GM12878 (cell line): ENCODE results near the gene RUNX3. TPM values are rescaled to one million over a fixed set of nuclear protein-coding genes. Genes with fewer than 3 reads are reported as not detected.

ENCODE experiments used
- ATAC-seq: fragments of 200-7000 bp; cut with Tn5 transposase; 3 replicates; pipeline ENCODE4 v1.9.1; 2020; ENCODE audit warnings: mild to moderate bottlenecking, moderate library complexity
- BruUV-seq: library from RNA; stranded (reverse); fragments of 400-500 nt; replicated peaks from 2 replicates; lab custom pipeline; 2021; lab: Mats Ljungman, UMichigan
- CTCF ChIA-PET: fragments of 300-600 bp; sonication (Branson Sonifier 250); formaldehyde crosslinking; extraction: SDS; loops from one replicate; lab custom pipeline; 2021; ENCODE audit warnings: inconsistent platforms; lab: Yijun Ruan, JAX
- POLR2A ChIA-PET: fragments of 350-600 bp; formaldehyde crosslinking; extraction: SDS; loops from one replicate; lab custom pipeline; 2021; ENCODE audit warnings: inconsistent platforms; lab: Charles Lee
- RAD21 ChIA-PET: fragments of 300-600 bp; sonication (Branson Sonifier 250); formaldehyde crosslinking; loops from one replicate; lab custom pipeline; 2023; ENCODE audit warnings: antibody characterized with exemption; ENCODE audit not compliant: unreplicated experiment; lab: Charles Lee
- SMC1A ChIA-PET: fragments of 300-600 bp; sonication (Branson Sonifier 250); formaldehyde crosslinking; loops from one replicate; lab custom pipeline; 2023; ENCODE audit not compliant: unreplicated experiment, uncharacterized antibody; lab: Charles Lee
- DNase-seq: peaks from one replicate; pipeline ENCODE4 v3.0.0-alpha.2; 2011; ENCODE audit warnings: low read depth, low spot score
- FAIRE-seq: peaks from 3 replicates; lab custom pipeline; 2011; peaks lifted over from hg19 to GRCh38; lab: Jason Lieb, UNC
- H2AFZ ChIP-seq: 2 replicates; pipeline ENCODE4 v1.6.0; 2011; ENCODE audit warnings: low read depth, low read length, control low read depth; ENCODE audit not compliant: control insufficient read depth
- H3K27ac ChIP-seq: 2 replicates; pipeline ENCODE4 v1.5.1; 2011; ENCODE audit warnings: control low read depth; ENCODE audit not compliant: control insufficient read depth, insufficient read depth
- H3K27me3 ChIP-seq, 2 experiments: replicated peaks in 1 of 2; 2 replicates each; pipeline versions ENCODE4 v1.6.0 to v1.6.1; 2011; ENCODE audit warnings: low read length in 1 of 2; ENCODE audit not compliant: control insufficient read depth in 2 of 2, insufficient read depth in 2 of 2
- H3K36me3 ChIP-seq, 2 experiments: 2 replicates each; pipeline ENCODE4 v1.5.1; 2011; ENCODE audit warnings: low read length in 1 of 2; ENCODE audit not compliant: control insufficient read depth in 2 of 2, insufficient read depth in 2 of 2
- H3K4me1 ChIP-seq: 2 replicates; pipeline ENCODE4 v1.6.1; 2011; ENCODE audit warnings: mild to moderate bottlenecking, low read length, moderate library complexity, mixed read lengths; ENCODE audit not compliant: control insufficient read depth, insufficient read depth
- H3K4me2 ChIP-seq: 2 replicates; pipeline ENCODE4 v1.6.0; 2011; ENCODE audit warnings: control low read depth; ENCODE audit not compliant: control insufficient read depth, insufficient read depth
- H3K4me3 ChIP-seq: fragments of 200-600 bp; sonication (generic); 2 replicates; pipeline ENCODE4 v1.5.1; 2016
- H3K79me2 ChIP-seq: 2 replicates; pipeline ENCODE4 v1.6.0; 2011; ENCODE audit warnings: low read length; ENCODE audit not compliant: control insufficient read depth, insufficient read depth
- H3K9ac ChIP-seq: 2 replicates; pipeline ENCODE4 v1.8.0; 2011; ENCODE audit warnings: low read length, control low read depth, mixed read lengths; ENCODE audit not compliant: control insufficient read depth, insufficient read depth
- H3K9me3 ChIP-seq: replicated peaks from 3 replicates; pipeline ENCODE4 v1.5.1; 2011; ENCODE audit warnings: mild to moderate bottlenecking, low read length; ENCODE audit not compliant: control insufficient read depth, insufficient read depth
- H4K20me1 ChIP-seq: 2 replicates; pipeline ENCODE4 v1.6.0; 2011; ENCODE audit not compliant: control insufficient read depth, insufficient read depth
- FOXK2 ChIP-seq: fragments of 450-650 bp; IDR thresholded peaks from 2 replicates; pipeline ENCODE4 v1.6.1; 2017; ENCODE audit warnings: mild to moderate bottlenecking, moderate library complexity
- GABPA ChIP-seq: IDR thresholded peaks from 2 replicates; pipeline ENCODE4 v1.6.1; 2014; ENCODE audit warnings: antibody characterized with exemption, low read depth, mild to moderate bottlenecking, inconsistent platforms
- HDGF ChIP-seq: fragments of 450-650 bp; IDR thresholded peaks from 2 replicates; pipeline ENCODE4 v1.6.1; 2016; ENCODE audit warnings: antibody characterized with exemption
- PKNOX1 ChIP-seq: fragments of 450-650 bp; IDR thresholded peaks from 2 replicates; pipeline ENCODE4 v1.6.1; 2016; ENCODE audit warnings: mild to moderate bottlenecking
- RELA ChIP-seq: fragments of 450-650 bp; IDR thresholded peaks from 2 replicates; pipeline ENCODE4 v1.8.0; 2014; ENCODE audit warnings: borderline replicate concordance; ENCODE audit not compliant: partially characterized antibody
- RUNX3 ChIP-seq: IDR thresholded peaks from 2 replicates; pipeline ENCODE4 v1.6.1; 2012; ENCODE audit warnings: low read length, inconsistent platforms
- TCF12 ChIP-seq: IDR thresholded peaks from 2 replicates; pipeline ENCODE4 v1.6.1; 2011; ENCODE audit warnings: low read depth, mild to moderate bottlenecking, low read length
- YY1 ChIP-seq: IDR thresholded peaks from 2 replicates; pipeline ENCODE4 v1.6.1; 2011; ENCODE audit warnings: low read depth, mild to moderate bottlenecking, low read length
- ZNF687 ChIP-seq: fragments of 450-650 bp; IDR thresholded peaks from 2 replicates; pipeline ENCODE4 v1.6.1; 2017; ENCODE audit warnings: mild to moderate bottlenecking, moderate library complexity
- WGBS: methylation state at CpG from one replicate; pipeline ENCODE4 v1.1.6; 2016; ENCODE audit warnings: low lambda C conversion rate; ENCODE audit not compliant: insufficient replicate concordance, insufficient coverage; ENCODE audit errors: missing lambda C conversion rate; 5-methylcytosine and 5-hydroxymethylcytosine counted together
- in situ Hi-C: fragments of 300-500 bp; cut with MboI; formaldehyde crosslinking; loops from 9 replicates; pipeline ENCODE4 v1.14.3; 2018; ENCODE audit warnings: mixed read lengths
- intact Hi-C: fragments of 100-400 bp; cut with micrococcal nuclease; formaldehyde crosslinking; loops from one replicate; pipeline ENCODE4 v1.14.2; 2022; ENCODE audit not compliant: unreplicated experiment
- polyA plus RNA-seq, 11 experiments: library from polyadenylated mRNA; depleted of rRNA in 4 of 11; unstranded in 6 of 11; stranded (reverse) in 5 of 11; fragments of >200 nt; fragmentation: Nextera tagmentation in 4 of 11; fragmentation: Illumina TruSeq in 1 of 11; extraction: Ambion mirVana in 4 of 11; extraction: Trizol in 1 of 11; gene quantifications; 1 replicate in 1 of 11; 2 replicates in 10 of 11; pipeline versions ENCODE4 v1.2.1 to v1.2.3, GENCODE V29; 2011 to 2016; ENCODE audit warnings: inconsistent platforms in 2 of 11, missing spikeins in 2 of 11, low read depth in 1 of 11
- total RNA-seq, 4 experiments: library from RNA; depleted of rRNA in 3 of 4; stranded (reverse); fragments of >200 nt in 3 of 4; fragmentation: Illumina TruSeq in 1 of 4; extraction: Trizol in 1 of 4; gene quantifications; 2 replicates each; pipeline versions ENCODE4 v1.2.1 to v1.2.3, GENCODE V29; 2013 to 2021
- TF ChIP-seq, protein P1 (sequence below): fragments of 450-650 bp; IDR thresholded peaks from 2 replicates; pipeline ENCODE4 v1.6.1; 2017; ENCODE audit warnings: borderline replicate concordance

RUNX3 gene
- total and polyA plus RNA-seq, 10 of the 15 experiments (the other 5 are each of a cell fraction or from before 2014, with no cell fraction given): 19.0 to 151 (median 31.4) TPM

DNA sequence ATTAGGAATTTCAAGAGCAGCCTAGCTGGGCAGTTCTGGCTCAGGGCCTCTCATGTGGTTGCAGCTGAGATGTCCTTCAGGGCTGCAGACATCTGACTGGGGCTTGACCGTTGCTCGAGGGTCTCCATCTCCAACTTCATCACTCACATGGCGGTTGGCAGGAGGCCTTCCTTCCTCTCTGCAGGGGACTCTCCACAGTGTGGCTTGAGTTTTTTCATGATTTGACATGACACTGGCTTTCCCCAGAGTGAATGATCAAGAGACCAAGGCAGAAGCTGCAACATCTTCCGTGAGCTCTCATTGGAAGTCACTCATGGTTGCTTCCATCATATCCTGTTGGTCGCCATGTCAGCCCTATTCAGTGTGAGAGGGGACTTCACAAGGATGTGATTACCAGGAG lies 74.6 kb downstream of the RUNX3 start:
- Histone ChIP-seq H3K9me3 (no peaks in the 10 kb centered on the region; the same call in 2 of the 3 replicates), H3K4me1 (no peaks in the 10 kb centered on the region), H3K4me3 (no peak overlapping the region), H3K27me3 (peaks cover 0 to 3% of the 10 kb centered on the region in 2 experiments; a peak in 1 of 4 replicates), H2AFZ (no peak overlapping the region), H4K20me1 (no peaks in the 10 kb centered on the region), H3K27ac (no peak overlapping the region), H3K4me2 (no peak overlapping the region), H3K36me3 (no peaks in the 10 kb centered on the region), H3K79me2 (no peaks in the 10 kb centered on the region), H3K9ac (no peak overlapping the region)
- FAIRE-seq (no peak), DNase-seq (no peak), ATAC-seq (peak; percentile 71)
- ChIA-PET RAD21 (interaction anchor here (0.9 to 2.8 kb wide), 3 partner anchors 43 to 244 kb away, joined by 3 to 7 read pairs (median 6); no protein-coding TSS in a partner anchor), POLR2A (interaction anchor here (0.6 to 1.7 kb wide), 4 partner anchors 9 to 68 kb away, joined by 3 to 4 read pairs (median 4); no protein-coding TSS in a partner anchor), CTCF (interaction anchor here (0.7 to 10.6 kb wide), 6 partner anchors 9 to 350 kb away, joined by 3 to 133 read pairs (median 6); no protein-coding TSS in a partner anchor), SMC1A (interaction anchor here (0.6 to 1.9 kb wide), 6 partner anchors 8 to 185 kb away, joined by 3 to 8 read pairs (median 4); no protein-coding TSS in a partner anchor)
- intact Hi-C loops: no loop called here
- no TSS peak for BruUV-seq
- in situ Hi-C loops: no loop called here
- WGBS: 27% methylated on average over 5 of the region's 5 CpGs
- TF ChIP-seq HDGF (no peak), ZNF687 (peak; percentile 69), YY1 (peak; percentile 45; the same call in 1 of the 2 replicates), TCF12 (no peak), FOXK2 (no peak), PKNOX1 (0 out of 2 replicates have a peak, but pooled peaks have one; percentile 25), RELA (no peak), RUNX3 (peak; percentile 40), GABPA (no peak)
- TF ChIP-seq, protein P1, sequence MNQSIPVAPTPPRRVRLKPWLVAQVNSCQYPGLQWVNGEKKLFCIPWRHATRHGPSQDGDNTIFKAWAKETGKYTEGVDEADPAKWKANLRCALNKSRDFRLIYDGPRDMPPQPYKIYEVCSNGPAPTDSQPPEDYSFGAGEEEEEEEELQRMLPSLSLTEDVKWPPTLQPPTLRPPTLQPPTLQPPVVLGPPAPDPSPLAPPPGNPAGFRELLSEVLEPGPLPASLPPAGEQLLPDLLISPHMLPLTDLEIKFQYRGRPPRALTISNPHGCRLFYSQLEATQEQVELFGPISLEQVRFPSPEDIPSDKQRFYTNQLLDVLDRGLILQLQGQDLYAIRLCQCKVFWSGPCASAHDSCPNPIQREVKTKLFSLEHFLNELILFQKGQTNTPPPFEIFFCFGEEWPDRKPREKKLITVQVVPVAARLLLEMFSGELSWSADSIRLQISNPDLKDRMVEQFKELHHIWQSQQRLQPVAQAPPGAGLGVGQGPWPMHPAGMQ: no peak
